Activated gamma-delta T cell treated with anti-CD3 and anti-CD28 coated beads, Interleukin-2, amount 50 U/mL, for 16 hours (primary cell): ENCODE data around the gene RBPJL.
A peak's percentile ranks its signal among the peaks of the same experiment; 100 is the strongest.

Experiments
- DNase-seq: peaks from one replicate; pipeline ENCODE4 v3.0.0-alpha.2; 2020; ENCODE audit warnings: low read depth

RBPJL gene

DNA sequence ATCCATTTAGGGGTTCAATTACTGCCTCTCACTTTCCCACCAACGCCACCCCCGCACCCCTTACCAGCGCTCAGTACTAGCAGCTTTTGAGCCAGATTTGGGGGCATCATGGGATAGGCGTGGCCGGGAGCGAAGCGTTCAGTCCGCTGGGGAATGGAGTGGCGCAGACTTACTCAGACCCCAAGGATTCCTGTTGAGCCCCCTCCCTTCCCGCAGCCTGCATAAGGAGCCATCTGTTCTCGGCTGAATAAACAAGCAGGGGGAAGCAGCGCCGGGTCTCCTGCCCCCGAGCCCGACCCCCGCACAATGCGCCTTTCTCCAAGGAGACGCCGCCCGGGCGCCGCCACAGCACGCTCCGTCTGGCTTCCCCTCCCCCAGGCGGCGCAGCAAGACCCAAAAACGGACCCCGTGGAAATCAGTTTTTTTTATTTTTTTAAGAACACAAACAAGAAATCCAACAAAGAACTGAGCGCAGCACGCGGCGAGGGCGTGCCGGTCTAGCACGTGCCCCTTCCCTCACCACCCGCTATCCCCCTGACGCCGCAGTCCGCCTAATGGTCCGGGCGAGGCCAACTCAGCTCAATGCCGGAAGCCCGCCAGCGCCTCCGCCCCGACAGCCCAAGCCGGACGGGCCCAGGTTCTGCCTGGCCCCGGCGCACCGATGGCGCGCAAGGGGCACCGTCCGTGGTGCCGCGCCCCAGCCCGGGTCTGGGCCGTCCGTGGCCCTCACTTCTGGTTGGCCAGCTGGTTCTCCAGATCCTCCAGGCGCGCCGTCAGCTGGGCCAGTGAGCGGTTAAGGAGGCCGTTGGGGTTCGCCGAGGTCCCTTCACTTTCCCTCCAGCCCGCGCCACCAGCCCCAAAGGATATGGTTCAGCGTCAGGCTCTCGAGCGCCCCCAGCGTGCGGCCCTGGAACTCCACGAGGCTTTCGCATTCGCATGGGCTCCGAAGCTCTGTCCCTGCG, 13.3 kb upstream of the RBPJL start:
- peak; percentile 73 for DNase-seq

DNA sequence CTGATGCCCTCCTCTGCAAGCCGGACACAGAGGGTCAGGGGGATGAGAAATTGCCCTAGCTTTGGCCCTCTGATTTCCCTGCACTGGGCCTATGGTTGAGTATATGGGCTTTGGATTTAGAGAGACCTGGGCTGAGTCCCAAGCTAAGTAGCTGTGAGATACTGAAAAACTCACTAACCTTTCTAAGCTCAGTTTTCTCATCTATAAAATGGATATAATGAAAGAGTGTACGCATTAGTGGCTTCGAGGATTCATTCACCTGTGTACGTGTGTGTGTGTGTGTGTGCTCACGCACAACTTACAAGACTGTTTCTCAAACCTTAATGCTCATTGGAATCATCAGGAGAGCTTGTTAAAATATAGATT, 12.7 kb upstream of the RBPJL start:
- DNase-seq: no peak

DNA sequence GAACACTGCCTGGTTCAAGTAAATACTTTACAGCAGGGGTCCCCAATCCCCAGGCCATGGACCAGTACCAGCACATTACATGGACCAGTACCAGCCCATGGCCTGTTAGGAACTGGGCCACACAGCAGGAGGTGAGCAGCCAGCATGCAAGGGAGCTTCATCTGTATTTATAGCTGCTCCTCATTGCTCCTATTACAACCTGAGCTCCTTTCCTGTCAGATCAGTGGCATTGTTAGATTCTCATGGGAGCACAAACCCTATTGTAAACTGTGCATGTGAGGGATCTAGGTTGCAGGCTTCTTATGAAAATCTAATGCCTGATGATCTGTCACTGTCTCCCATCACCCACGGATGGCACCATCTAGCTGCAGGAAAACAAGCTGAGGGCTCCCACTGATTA, 12.0 kb upstream of the RBPJL start:
- DNase-seq: no peak

DNA sequence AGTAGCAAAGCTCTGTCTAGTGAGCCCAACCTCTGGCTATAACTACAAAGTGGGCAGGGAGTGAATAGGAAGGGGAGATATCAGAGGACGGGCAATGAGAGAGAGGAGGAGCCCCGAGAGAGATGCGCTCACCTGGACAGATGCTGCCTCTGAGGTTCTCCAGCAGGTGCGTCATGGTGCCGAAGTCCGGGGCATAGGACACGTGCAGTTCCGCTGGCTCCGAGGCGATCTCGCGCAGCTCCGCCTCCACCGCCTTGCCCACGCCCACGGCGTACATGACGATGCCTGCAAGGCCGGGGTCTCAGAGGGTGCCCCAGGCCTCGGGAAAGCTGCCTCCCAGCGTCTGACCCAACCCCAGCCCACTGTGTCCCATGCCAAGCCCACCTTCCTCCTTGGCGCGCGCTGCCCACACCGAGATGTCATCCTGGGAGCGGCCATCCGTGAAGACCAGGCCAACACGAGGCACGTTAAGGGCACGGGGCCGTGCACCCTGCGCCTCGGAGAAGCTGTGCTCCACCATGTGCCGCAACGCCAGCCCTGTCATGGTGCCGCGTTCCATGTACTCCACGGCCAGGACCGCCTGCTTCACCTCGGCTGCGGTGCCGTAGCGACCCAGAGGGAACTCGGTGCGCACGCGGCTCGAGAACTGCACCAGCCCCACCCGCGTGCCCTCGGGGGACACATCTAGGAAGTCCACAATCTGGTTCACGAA, 8.7 kb upstream of the RBPJL start:
- DNase-seq: no peak

DNA sequence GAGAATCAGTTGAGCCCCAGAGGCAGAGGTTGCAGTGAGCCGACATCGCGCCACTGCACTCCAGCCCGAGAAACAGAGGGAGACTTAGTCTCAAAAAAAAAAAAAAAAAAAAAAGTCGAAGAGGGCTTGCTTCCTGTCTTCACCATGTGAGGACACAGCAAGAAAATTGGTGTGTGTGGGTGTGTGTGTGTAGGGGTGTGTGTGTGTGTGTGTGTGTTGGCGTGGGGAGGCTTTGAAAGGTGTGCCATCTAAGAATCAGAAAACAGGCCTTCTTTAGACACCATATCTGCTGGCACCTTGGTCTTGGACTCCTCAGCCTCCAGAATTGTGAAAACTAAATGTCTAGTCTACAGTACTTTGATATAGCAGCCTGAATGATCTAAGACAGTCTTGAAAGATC, 6.9 kb upstream of the RBPJL start:
- no peak for DNase-seq

DNA sequence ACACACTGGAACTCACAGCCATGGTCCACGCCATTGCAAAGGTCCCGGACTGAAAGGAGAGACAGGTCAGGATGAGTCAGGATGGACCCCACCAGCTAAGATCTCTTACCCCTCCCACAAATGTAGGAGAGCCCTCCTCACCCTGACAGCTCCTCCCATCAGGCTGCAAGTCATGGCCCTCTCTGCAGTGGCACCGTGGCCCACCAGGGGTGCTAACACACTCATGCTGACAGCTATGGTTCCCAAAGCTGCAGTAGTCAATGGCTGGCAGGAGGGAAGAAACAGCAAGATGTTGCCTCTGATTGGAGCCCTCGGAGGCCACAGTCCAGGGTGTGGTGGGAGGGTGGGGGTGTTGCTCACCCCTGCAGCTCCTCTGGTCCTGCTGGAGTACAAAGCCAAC, 5.7 kb upstream of the RBPJL start:
- no peak for DNase-seq

DNA sequence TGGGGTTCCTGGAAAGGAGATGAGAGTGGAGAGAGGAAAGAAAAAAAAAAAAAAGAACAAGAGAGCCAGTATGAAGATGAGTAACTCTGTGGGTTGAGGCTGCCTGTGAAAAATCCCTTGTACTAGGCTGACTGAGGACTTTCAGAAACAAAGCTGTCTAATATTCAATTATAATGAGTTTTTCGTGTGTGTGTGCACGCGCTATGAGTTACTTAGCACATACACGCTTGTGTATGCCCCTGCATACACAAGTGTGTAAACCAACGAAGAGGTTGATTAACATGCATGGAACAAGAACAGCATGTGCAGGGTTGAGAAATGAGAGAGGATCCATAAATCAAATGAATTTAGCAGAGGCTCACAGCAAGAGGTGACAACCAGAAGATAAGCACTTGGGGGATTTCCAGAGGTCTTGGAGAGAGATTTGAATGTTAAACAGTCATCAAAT, 4.8 kb upstream of the RBPJL start:
- no peak for DNase-seq

DNA sequence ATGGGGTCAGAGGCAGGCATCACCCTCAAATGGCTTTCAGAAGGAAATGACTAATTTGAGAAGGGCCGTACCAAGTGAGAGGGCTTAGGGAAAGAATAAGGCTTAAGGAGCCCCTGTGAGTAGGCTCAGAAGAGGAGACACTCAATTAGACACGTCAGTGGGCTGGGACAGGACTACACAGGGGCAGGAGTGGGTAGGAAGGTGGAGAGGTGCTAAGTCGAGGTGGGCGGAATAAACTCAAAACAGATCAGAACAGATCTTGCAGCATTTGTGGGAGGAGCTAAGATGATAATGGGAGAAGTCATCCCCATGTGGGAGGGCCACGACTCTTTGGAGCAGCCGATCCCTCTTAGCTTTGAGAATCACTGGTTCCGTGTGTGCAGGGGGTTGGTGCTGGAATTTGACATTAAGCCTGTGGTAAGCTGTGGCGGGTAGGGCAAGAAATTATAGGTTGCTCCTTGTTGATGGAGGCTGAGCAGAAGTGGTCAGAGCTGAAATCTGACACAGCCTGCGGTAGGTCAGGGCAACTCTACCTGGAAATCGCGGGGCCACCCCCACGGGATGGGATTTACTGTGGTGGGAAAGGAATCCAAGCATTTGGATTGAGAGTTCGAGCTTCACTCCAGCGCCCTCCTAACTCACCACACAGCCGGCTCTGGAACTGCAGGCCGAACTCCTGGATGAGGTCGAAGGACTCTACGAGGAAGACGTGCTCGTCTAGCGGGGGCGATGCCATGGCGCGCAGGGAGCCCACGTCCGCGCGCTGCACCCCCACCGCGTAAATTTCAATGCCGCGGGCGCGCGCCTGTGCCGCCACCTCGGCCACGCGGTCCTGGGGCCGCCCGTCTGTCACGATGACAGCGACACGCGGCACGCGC, 2.8 kb upstream of the RBPJL start:
- no peak for DNase-seq

DNA sequence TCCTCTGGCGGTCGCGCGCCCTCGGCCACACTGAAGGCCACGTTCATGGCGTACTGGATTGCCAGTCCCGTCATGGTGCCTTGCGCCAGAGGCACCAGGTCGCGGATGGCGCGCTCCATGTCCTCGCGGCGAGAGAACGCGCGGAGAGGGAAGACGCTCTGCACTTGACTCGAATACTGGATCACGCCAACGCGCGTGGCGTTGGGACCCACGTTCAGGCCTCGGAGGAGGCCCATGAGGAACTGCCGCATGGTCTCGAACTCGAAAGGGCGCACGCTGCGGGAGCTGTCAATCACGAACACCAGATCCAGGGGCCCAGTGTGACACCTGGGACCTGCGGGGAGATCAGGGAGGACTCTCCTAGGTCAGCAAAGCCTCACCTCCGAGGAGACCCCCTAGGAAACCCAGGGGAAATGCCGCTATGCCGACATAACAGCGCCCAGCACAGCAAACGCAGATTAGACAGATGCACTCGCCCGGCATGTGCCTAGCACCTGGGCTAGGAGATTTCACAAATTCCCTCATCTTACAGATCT, 2.1 kb upstream of the RBPJL start:
- DNase-seq: no peak

DNA sequence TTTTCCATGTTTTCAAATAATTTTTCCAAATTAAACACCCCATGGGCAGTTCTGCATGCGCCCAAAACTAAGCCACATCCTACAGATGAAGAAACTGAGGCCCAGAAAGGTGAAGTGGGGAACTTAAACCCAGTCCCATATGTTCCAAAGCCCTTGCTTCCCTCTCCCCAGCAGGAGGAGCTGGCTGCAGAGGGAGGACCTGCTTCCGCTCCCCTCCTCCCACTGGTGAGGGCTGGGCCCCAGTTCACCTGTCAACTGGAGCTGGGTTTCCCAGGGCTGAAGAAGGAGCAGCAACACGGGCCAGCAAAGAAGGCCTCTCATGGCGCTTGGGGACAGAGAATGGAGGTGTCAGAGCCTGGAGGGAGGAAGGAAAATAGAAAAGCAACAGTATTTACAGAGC, 1.4 kb upstream of the RBPJL start:
- no peak for DNase-seq

DNA sequence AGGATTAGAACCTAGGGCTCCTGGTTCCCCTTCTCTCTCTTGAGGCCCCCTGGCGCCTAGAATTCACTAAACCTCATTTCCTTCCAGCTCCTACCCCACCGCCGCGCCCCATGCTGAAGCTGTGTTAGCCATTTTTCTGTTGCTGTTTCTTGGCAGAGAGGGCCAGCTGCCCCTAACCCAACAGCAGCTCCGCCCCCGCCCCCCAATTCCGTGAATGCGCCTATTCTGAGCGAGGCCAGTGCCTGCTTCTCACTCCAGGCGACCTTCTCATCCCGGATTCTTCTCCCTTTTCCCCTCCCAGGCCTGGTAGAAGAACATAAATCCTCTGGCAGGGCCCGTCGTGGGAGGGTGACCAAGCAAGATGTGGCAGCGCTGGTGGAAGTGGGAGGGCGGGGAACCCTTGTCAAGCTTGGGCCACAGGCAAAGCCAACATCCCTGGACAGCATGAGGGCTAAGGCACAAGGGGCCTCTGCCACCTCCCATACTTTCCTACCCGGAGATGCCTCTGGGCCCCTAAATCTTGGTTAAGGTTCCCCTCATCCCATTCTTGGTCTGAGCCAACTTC, 518 bp downstream of the RBPJL start:
- no peak for DNase-seq

DNA sequence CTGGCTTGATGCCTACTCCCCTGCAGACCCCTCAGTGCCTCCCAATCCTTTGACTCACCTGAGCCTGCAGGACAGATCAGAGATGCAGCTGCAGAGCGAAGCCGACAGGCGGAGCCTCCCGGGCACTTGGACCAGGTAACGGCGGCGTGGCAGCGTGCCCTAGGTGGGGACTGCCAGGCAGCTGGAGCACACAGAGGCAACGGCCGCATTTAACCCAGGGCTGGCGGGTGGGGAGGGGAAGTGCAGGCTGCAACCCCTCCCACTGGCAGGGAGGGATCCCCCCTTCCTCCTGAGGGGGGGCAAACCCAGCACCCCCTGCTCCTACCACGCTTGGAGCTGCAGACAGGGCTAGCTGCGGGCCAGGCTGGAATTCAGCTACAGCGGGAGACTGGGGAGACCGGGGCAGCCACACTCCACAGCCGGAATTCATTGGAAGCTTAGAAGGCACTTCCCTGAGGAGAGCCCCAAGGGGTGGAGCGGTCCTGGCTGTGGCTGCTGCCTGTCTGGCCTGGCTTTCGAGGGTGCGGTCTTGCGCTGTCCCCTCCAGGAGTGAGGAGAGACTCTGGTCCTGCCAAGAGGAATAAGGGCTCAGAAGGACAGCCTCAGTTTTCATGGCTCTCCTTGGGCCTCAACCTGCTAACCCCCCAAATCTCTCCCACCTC, 1.6 kb downstream of the RBPJL start, which contains the start of gene MATN4:
Gene MATN4 (minus strand): TSS at position 183 of the 662 bp plus-strand sequence. CDS start 2,717 bp downstream, outside the sequence.
- no peak for DNase-seq

DNA sequence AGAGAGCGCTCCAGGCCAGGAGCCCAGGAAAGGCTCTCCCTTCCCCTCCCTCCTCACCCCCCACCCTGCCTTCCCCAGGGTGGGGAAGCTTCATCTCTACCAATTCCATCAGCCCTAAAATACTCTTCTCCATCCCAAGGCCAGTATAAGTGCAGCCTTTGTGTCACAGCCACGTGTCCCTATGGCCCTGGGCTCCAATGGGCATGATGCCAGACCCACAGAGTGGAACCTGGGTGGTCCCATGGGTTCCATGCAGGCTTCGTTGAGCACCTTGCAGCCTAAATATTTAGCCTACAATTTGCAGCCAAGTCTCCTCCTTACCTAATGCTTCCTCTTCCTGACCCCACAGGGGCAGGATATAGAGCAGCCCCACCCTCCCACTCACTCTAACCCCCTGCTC, 2.4 kb downstream of the RBPJL start:
- DNase-seq: no peak

DNA sequence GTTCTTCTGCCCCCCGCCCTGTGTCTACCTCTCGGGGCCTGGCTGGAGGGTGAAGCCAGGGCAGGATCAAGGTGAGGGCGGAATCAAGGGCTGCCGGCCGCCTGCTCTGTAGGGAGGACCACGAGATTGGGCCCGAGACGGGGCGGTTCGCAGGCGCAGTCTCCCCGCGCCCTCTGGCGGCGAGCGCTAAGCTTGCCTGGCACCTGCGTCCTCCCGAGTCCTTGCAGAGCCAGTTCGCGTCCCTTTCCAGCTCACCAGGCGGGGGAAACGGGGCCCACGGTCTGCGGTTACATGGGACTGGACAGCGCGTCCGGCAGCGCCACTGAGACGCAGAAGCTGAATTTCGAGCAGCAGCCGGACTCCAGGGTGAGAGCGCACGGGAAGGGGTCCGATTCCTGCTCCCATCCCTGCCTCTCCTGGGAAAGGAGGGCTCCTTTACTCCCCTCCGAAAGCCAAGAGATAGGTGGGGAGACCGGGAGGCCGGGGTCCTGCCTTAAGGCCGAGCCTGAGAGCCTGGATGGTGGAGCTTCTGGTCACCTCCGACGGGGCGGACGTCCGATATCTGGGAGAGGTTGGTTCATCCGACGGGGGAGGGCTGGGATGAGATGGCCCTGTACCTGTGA, 5.1 kb downstream of the RBPJL start:
- peak; percentile 24 for DNase-seq

DNA sequence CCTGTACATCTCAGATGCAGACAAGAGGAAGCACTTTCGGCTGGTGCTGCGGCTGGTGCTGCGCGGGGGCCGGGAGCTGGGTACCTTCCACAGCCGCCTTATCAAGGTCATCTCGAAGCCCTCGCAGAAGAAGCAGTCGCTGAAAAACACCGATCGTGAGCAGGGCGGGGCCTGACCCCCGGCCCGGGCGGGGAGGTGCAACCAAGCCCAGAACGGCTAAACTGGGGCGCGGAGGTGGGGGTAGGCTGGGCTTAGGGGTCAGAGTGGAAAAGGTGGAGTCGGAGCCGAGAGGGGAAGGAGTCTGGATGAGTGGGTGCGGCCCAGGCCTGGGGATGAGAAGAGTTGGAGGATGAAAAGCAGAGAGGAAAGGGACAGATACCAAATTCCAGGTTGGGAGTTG, 5.6 kb downstream of the RBPJL start:
- no peak for DNase-seq

DNA sequence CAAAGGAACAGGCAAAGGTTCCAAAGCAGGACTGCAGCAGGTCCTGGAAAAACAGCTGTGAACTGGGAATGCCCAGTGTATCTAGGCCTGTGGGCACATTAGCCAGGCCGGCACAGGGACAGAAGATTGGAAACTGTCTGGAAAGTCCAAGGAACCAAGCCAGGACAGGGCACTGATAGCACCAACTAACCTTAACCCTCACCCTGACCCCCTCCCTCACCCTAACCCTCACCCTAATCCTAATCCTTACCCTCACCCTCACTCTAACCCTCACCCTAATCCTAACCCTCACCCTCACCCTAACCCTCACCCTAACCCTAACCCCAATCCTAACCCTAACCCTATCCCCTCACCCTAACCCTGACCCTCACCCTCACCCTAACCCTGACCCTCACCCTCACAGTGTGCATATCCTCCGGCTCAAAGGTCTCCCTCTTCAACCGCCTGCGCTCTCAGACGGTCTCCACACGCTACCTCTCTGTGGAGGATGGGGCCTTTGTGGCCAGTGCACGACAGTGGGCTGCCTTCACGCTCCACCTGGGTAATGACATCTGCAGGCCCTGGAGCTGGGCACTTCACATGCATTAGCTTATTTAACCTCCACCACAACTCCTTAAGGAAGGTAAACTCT, 6.5 kb downstream of the RBPJL start:
- no peak for DNase-seq

DNA sequence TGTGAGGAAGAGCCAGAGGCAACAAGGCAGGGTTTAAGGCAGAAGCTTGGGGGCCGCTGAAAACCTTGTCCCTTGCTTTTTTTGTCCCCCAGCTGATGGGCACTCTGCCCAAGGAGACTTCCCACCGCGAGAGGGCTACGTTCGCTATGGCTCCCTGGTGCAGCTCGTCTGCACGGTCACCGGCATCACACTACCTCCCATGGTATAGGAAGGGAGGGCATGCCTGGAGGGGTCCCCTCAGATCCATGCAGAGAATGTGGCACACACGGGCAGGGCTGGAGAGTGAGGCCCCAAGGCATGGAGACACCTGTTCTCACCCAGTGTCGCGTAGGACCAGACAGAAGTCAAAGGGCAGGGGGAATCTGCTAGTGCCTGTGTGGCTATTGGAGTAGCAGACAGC, 7.3 kb downstream of the RBPJL start:
- DNase-seq: no peak

DNA sequence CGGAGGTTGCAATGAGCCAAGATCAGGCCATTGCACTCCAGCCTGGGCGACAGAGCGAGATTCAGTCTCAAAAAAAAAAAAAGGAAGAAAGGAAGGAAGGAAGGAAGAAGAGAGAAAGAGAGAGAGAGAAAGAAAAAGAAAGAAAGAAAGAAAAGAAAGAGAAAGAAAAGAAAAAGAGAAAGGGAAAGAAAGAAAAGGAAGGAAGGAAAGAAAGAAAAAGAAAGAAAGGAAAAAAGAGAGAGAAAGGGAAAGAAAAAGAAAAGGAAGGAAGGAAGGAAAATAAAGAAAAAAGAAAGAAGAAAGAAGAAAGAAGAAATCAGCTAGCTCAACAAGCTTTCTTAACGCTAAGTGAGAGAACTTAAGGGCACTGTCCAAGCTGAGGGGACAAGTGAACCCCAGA, 9.0 kb downstream of the RBPJL start:
- no peak for DNase-seq

DNA sequence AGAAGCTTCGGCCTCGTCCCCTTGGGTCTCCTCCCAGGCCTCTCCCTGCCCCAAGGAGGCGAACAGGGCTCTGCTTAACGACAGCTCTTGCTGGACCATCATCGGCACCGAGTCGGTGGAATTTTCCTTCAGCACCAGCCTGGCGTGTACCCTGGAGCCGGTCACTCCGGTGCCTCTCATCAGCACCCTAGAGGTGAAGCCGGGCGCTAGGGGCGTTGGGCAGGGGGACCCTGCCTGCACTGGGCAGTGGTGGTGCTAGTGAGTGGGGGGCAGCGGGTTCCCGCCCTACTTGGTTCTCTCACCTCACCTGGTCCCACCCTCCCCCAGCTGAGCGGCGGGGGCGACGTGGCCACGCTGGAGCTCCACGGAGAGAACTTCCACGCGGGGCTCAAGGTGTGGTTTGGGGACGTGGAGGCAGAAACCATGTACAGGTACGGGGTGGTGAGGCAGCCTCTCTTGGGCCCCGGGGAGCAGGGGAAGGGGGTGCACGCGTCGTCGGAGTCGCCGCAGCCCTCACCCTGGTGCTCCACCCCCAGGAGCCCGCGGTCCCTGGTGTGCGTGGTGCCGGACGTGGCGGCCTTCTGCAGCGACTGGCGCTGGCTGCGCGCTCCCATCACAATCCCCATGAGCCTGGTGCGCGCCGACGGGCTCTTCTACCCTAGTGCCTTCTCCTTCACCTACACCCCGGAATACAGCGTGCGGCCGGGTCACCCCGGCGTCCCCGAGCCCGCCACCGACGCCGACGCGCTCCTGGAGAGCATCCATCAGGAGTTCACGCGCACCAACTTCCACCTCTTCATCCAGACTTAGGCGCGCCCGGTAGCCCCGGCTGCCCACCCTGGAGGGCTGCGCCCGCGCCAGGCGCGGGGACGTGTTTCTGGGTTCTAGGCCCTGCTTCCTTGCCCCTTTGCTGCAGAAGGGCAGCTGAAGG, 9.8 kb downstream of the RBPJL start:
- no peak for DNase-seq
